ENCODE data around the gene MIP. TPM values are rescaled to one million over a fixed set of nuclear protein-coding genes. Genes with fewer than 3 reads are reported as not detected.

MIP gene
- total and polyA plus RNA-seq, 2 of the 13 experiments (the other 11 are each of a cell fraction or from before 2014, with no cell fraction given), result not detected

DNA sequence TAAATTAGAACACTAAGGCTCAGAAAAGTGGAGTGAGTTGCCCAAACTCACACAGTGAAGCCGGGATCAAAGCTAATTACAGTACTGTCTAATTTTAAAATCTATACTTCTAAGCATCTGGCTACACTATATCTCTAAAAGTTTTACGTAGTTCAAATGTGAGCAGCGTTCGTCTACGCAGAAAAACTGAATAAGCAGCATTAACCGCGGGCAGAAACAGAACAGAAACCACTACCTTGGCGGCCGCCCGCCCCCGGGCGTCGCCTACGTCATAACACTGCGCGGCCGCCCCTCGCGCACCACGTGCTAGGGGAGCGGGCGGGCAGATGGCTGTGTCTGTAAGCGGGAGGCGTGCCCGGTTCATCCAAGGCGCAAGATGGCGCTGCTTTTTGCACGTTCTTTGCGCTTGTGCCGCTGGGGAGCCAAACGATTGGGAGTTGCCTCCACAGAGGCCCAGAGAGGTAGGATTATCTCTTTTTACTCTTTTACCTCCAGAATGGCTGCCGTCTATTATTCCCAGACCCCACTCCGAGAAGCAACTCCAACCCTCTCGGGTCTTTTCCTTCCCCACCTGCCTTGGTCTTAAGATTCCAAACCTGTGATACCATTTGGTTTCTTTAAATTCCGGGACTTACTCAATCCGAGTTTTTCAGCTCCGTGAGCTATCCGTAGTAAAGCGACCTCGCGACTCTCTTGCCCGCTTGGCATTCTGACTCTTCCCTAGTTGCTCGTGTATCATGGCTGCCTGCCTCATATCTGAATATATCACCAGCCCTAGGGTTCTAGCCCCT lies 14.0 kb upstream of the MIP start, which contains the start of gene SPRYD4 (continued):
- no peak for TF ChIP-seq MAFF (IDR thresholded peaks at IDR 0.05; ENCODE audit: low read depth, low read length)
- TF ChIP-seq, protein P1, sequence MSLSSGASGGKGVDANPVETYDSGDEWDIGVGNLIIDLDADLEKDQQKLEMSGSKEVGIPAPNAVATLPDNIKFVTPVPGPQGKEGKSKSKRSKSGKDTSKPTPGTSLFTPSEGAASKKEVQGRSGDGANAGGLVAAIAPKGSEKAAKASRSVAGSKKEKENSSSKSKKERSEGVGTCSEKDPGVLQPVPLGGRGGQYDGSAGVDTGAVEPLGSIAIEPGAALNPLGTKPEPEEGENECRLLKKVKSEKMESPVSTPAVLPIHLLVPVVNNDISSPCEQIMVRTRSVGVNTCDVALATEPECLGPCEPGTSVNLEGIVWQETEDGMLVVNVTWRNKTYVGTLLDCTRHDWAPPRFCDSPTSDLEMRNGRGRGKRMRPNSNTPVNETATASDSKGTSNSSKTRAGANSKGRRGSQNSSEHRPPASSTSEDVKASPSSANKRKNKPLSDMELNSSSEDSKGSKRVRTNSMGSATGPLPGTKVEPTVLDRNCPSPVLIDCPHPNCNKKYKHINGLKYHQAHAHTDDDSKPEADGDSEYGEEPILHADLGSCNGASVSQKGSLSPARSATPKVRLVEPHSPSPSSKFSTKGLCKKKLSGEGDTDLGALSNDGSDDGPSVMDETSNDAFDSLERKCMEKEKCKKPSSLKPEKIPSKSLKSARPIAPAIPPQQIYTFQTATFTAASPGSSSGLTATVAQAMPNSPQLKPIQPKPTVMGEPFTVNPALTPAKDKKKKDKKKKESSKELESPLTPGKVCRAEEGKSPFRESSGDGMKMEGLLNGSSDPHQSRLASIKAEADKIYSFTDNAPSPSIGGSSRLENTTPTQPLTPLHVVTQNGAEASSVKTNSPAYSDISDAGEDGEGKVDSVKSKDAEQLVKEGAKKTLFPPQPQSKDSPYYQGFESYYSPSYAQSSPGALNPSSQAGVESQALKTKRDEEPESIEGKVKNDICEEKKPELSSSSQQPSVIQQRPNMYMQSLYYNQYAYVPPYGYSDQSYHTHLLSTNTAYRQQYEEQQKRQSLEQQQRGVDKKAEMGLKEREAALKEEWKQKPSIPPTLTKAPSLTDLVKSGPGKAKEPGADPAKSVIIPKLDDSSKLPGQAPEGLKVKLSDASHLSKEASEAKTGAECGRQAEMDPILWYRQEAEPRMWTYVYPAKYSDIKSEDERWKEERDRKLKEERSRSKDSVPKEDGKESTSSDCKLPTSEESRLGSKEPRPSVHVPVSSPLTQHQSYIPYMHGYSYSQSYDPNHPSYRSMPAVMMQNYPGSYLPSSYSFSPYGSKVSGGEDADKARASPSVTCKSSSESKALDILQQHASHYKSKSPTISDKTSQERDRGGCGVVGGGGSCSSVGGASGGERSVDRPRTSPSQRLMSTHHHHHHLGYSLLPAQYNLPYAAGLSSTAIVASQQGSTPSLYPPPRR (CRISPR knock-in tag; IDR thresholded peaks at IDR 0.05; ENCODE audit: borderline replicate concordance), result no peak
- TF ChIP-seq MATR3 (CRISPR knock-in tag; IDR thresholded peaks at IDR 0.05), result no peak
- TF ChIP-seq SAP130 (CRISPR knock-in tag; IDR thresholded peaks at IDR 0.05; ENCODE audit: low read depth), result peak; percentile 99
- TF ChIP-seq ZNF335 (CRISPR knock-in tag; IDR thresholded peaks at IDR 0.05), result peak; percentile 94
- peak; percentile 70 for TF ChIP-seq ZSCAN31 (CRISPR knock-in tag; IDR thresholded peaks at IDR 0.05; ENCODE audit: low read depth)
- 0 out of 2 replicates have a peak, but pooled peaks have one; percentile 27 for TF ChIP-seq JUND (CRISPR knock-in tag; IDR thresholded peaks at IDR 0.05)
- no peak for TF ChIP-seq TRIM22 (IDR thresholded peaks at IDR 0.05)
- TF ChIP-seq ZNF572 (CRISPR knock-in tag; IDR thresholded peaks at IDR 0.05), result no peak
- TF ChIP-seq, protein P2, sequence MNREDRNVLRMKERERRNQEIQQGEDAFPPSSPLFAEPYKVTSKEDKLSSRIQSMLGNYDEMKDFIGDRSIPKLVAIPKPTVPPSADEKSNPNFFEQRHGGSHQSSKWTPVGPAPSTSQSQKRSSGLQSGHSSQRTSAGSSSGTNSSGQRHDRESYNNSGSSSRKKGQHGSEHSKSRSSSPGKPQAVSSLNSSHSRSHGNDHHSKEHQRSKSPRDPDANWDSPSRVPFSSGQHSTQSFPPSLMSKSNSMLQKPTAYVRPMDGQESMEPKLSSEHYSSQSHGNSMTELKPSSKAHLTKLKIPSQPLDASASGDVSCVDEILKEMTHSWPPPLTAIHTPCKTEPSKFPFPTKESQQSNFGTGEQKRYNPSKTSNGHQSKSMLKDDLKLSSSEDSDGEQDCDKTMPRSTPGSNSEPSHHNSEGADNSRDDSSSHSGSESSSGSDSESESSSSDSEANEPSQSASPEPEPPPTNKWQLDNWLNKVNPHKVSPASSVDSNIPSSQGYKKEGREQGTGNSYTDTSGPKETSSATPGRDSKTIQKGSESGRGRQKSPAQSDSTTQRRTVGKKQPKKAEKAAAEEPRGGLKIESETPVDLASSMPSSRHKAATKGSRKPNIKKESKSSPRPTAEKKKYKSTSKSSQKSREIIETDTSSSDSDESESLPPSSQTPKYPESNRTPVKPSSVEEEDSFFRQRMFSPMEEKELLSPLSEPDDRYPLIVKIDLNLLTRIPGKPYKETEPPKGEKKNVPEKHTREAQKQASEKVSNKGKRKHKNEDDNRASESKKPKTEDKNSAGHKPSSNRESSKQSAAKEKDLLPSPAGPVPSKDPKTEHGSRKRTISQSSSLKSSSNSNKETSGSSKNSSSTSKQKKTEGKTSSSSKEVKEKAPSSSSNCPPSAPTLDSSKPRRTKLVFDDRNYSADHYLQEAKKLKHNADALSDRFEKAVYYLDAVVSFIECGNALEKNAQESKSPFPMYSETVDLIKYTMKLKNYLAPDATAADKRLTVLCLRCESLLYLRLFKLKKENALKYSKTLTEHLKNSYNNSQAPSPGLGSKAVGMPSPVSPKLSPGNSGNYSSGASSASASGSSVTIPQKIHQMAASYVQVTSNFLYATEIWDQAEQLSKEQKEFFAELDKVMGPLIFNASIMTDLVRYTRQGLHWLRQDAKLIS (CRISPR knock-in tag; IDR thresholded peaks at IDR 0.05), result no peak
- TF ChIP-seq KLF11 (CRISPR knock-in tag; IDR thresholded peaks at IDR 0.05), result peak; percentile 85; the same call in 1 of the 2 replicates
- TF ChIP-seq LRRFIP1 (CRISPR knock-in tag; conservative IDR thresholded peaks at IDR 0.05), result no peak
- TF ChIP-seq ZNF33B (CRISPR knock-in tag; IDR thresholded peaks at IDR 0.05), result 0 out of 2 replicates have a peak, but pooled peaks have one; percentile 33
- TF ChIP-seq MAF1 (CRISPR knock-in tag; IDR thresholded peaks at IDR 0.05; ENCODE audit: borderline replicate concordance), result 0 out of 2 replicates have a peak, but pooled peaks have one; percentile 36
- TF ChIP-seq NBN (conservative IDR thresholded peaks at IDR 0.05), result no peak
- TF ChIP-seq AHR (CRISPR knock-in tag; IDR thresholded peaks at IDR 0.05), result 0 out of 2 replicates have a peak, but pooled peaks have one; percentile 59
- no peak for TF ChIP-seq ZKSCAN5 (CRISPR knock-in tag; IDR thresholded peaks at IDR 0.05)
- no peak for TF ChIP-seq ZNF7 (CRISPR knock-in tag; IDR thresholded peaks at IDR 0.05)

All from HepG2 (cell line).